HUES48 (cell line): ENCODE data around the gene ACYP2.
A peak's percentile ranks its signal among the peaks of the same experiment; 100 is the strongest.
"Not testable (repeated sequence)": the region's sequence is repeated elsewhere in the genome, so short reads cannot be mapped to it uniquely, and the experiment has no call there.

ENCODE experiments used
- H3K27ac ChIP-seq: one replicate; pipeline ENCODE4 v1.7.0; 2013; ENCODE audit warnings: low read depth, low read length, inconsistent platforms
- H3K27me3 ChIP-seq: 2 replicates; pipeline ENCODE4 v1.6.1; 2013; ENCODE audit warnings: mild to moderate bottlenecking, low read length; ENCODE audit not compliant: control insufficient read depth, insufficient read depth
- H3K36me3 ChIP-seq: 2 replicates; pipeline ENCODE4 v1.6.1; 2013; ENCODE audit warnings: low read length; ENCODE audit not compliant: control insufficient read depth, insufficient read depth
- H3K4me1 ChIP-seq: 2 replicates; pipeline ENCODE4 v1.6.1; 2013; ENCODE audit warnings: mild to moderate bottlenecking, low read length; ENCODE audit not compliant: control insufficient read depth, insufficient read depth
- H3K4me3 ChIP-seq: 2 replicates; pipeline ENCODE4 v1.5.1; 2013; ENCODE audit warnings: mild to moderate bottlenecking, low read depth, low read length
- H3K9ac ChIP-seq: 2 replicates; pipeline ENCODE4 v1.6.1; 2013; ENCODE audit warnings: mild to moderate bottlenecking, low read depth, low read length, moderate library complexity
- H3K9me3 ChIP-seq: 2 replicates; pipeline ENCODE4 v1.6.1; 2013; ENCODE audit warnings: low read length; ENCODE audit not compliant: control insufficient read depth, insufficient read depth

Gene ACYP2

DNA sequence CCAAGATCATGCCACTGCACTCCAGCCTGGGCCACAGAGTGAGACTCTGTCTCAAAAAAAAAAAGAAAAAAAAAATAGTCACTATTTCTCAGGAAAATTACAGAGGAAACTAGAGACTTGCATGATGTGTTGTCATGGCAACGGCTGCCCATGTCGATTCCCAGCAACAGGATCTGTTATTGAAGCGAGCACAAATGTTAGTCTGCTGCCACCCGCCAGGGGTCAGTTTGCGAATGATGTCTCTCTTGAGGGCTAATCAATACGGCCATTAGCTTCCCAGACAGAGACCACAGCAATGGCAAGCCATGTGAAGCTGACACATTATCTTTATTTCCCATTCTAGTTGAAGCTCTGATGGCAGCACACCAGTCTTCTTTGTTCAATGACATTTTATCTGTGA lies 32.4 kb upstream of the ACYP2 start:
- no peak overlapping the region for H3K4me3 ChIP-seq
- no peaks in the 10 kb centered on the region for H3K36me3 ChIP-seq
- H3K27ac ChIP-seq, result no peak overlapping the region
- H3K9ac ChIP-seq, result no peak overlapping the region
- no peaks in the 10 kb centered on the region for H3K27me3 ChIP-seq
- H3K4me1 ChIP-seq, result no peaks in the 10 kb centered on the region
- no peaks in the 10 kb centered on the region for H3K9me3 ChIP-seq

DNA sequence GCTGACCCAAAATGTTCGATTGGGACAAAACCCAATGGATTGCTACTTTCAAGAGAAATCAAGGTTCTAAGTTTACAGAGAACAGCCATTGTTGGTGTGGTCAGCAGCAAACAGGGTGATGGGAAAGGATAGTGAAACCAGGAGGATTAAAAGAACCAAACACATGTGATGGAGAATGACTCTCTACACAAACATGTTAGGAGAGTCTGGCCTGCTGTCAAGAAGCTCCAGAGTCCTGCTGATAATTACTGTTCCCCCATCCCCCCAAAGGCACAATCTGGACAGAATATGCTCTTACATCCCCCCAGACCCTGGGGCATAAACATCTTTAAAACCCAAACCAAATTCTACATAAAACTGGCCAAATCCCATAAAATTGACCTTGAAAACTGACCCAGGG lies 32.0 kb upstream of the ACYP2 start:
- no peak overlapping the region for H3K27ac ChIP-seq
- H3K9ac ChIP-seq, result no peak overlapping the region
- H3K4me3 ChIP-seq, result no peak overlapping the region
- H3K4me1 ChIP-seq, result no peaks in the 10 kb centered on the region
- H3K27me3 ChIP-seq, result no peaks in the 10 kb centered on the region
- H3K9me3 ChIP-seq, result no peaks in the 10 kb centered on the region
- H3K36me3 ChIP-seq, result no peaks in the 10 kb centered on the region

DNA sequence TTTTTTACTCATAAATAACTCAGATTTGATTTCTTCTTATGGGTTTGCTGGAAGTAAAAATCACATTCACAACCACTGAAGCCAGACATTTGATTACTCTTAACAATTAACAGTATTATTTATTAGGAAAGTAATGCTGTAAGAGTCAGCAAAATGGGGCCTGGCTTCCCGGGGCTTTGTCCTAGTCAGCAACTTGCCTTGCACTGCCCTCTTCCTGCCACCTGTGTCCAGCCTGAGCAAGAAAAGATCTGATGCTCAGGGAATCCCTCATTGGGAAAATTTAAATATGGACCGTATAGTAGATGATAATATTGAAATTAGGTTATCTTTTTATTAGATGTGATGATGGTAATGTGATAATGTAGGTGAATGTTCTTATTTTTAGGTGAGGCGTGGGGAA lies 30.8 kb upstream of the ACYP2 start:
- H3K27me3 ChIP-seq, result no peaks in the 10 kb centered on the region
- H3K9ac ChIP-seq, result no peak overlapping the region
- no peaks in the 10 kb centered on the region for H3K9me3 ChIP-seq
- H3K36me3 ChIP-seq, result no peaks in the 10 kb centered on the region
- H3K27ac ChIP-seq, result no peak overlapping the region
- H3K4me1 ChIP-seq, result no peaks in the 10 kb centered on the region
- H3K4me3 ChIP-seq, result no peak overlapping the region

DNA sequence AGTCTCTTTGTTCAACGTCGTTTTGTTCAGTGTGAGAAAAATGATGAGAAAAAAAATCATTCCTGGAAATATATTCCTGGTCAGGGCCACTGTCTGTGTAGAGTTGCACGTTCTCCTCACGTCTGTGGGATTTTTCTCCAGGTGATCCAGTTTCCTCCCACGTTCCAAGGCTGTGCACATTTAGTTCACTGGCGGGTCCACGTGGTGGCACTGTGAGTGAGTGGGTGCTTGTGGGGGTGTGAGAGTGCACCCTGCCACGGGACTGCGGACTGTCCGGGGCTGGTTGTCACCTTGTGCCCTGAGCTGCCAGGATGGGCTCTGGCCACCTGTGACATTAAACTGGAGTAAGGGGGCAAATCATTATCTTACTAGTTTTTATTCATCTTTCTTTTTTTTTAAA lies 30.3 kb upstream of the ACYP2 start:
- Histone ChIP-seq H3K4me1 (no peaks in the 10 kb centered on the region), H3K9me3 (no peaks in the 10 kb centered on the region), H3K27ac (no peak overlapping the region), H3K36me3 (no peaks in the 10 kb centered on the region), H3K4me3 (no peak overlapping the region), H3K9ac (no peak overlapping the region), H3K27me3 (no peaks in the 10 kb centered on the region)

DNA sequence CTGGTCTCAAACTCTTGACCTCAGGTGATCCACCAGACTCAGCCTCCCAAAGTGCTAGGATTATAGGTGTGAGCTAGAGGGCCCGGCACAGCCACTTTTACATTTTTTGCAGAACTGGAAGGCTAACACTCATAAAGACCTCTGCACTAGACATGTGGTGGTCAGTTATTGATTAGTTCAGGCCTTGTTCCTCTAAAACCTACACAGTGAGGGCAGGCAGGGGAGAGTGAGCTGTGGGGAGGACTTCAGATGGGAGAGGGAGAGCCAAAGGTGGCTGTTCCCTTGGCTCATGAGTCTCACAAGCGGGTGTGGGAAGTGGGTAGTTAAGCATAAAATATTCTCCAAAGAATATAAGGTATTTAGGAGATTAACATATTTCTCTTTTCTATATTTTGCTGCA lies 29.3 kb upstream of the ACYP2 start:
- no peaks in the 10 kb centered on the region for H3K4me1 ChIP-seq

DNA sequence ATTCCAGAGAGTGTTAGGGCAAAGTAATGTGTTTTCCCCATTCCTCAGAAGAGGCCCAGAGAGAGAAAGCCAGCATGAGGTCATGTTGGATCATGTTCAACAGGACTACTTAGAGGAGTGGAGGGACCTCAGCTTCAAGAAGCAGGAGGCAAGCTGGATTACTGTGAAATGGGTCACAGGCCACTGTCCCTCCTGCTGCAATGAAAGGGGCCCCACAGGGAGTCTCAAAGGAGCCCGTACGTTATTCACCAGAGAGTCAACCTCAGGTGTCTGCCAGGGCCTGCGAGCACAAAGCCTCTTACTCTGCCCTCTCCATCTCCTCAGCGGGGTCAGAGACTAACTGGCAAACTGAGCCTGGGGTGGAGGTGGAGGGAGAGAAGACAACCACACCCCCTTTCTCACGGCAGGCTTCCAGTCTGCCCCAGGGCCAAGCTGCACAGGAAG lies 27.2 kb upstream of the ACYP2 start:
- no peaks in the 10 kb centered on the region for H3K9me3 ChIP-seq
- H3K9ac ChIP-seq, result no peak overlapping the region
- H3K4me3 ChIP-seq, result no peak overlapping the region
- no peaks in the 10 kb centered on the region for H3K36me3 ChIP-seq
- H3K27me3 ChIP-seq, result no peaks in the 10 kb centered on the region
- H3K27ac ChIP-seq, result peak overlapping the region; percentile 37
- 0 out of 2 replicates have a peak, but pooled peaks cover 9% of the 10 kb centered on the region for H3K4me1 ChIP-seq

More for the DNA sequence above, 29.3 kb upstream of the ACYP2 start:
- Histone ChIP-seq H3K9ac (no peak overlapping the region), H3K27me3 (no peaks in the 10 kb centered on the region), H3K4me3 (no peak overlapping the region), H3K27ac (no peak overlapping the region), H3K9me3 (no peaks in the 10 kb centered on the region), H3K36me3 (no peaks in the 10 kb centered on the region)

DNA sequence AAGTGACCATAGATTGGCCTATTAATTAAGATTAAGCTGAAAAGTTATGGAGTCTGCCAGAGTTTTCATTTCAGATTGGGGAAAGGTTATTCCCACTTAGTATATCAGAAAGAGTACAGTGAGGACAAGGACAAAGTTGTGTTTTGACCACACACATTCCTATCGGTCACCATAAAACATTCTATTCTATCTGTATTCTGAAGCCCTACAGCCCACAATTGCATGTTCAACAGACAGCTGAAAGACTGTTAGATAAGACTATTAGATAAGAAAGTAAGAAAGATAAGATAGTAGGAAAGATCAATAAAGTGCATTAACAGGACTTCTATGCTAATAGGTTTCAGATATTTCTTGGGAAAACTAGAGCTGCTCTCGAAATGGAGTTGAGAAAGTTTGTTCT lies 26.7 kb upstream of the ACYP2 start:
- Histone ChIP-seq H3K9me3 (no peaks in the 10 kb centered on the region), H3K4me1 (0 out of 2 replicates have a peak, but pooled peaks cover 9% of the 10 kb centered on the region), H3K27ac (peak overlapping the region; percentile 37), H3K4me3 (no peak overlapping the region), H3K27me3 (no peaks in the 10 kb centered on the region), H3K36me3 (no peaks in the 10 kb centered on the region), H3K9ac (no peak overlapping the region)

DNA sequence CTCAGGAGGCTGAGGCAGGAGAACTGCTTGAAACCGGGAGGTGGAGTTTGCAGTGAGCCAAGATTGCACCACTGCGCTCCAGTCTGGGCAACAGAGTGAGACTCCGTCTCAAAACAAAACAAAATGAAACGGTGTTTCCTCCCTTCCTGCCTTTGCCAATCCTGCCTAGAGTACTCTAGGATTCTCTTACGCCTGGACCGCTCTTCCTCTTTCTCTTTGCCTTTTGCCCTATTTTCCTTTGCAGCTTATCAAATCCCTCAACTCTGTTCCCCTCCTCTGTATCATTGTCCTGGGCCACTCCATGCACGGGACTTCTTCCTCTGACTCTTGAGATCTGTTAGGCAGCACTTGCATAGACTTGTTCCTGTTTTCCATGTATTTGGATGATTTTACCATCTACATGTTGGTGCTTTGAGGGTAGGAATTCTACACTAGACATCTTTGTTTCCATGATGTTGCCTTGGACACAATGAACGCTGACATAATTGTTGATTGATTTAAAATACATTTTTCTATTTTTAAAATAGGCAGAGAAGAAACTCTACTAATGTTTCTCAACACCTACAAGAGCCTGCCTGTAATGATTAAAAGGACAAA lies 24.8 kb upstream of the ACYP2 start:
- Histone ChIP-seq H3K4me1 (0 out of 2 replicates have a peak, but pooled peaks cover 9% of the 10 kb centered on the region), H3K27ac (no peak overlapping the region), H3K36me3 (no peaks in the 10 kb centered on the region), H3K9me3 (no peaks in the 10 kb centered on the region), H3K27me3 (no peaks in the 10 kb centered on the region), H3K4me3 (no peak overlapping the region), H3K9ac (no peak overlapping the region)

DNA sequence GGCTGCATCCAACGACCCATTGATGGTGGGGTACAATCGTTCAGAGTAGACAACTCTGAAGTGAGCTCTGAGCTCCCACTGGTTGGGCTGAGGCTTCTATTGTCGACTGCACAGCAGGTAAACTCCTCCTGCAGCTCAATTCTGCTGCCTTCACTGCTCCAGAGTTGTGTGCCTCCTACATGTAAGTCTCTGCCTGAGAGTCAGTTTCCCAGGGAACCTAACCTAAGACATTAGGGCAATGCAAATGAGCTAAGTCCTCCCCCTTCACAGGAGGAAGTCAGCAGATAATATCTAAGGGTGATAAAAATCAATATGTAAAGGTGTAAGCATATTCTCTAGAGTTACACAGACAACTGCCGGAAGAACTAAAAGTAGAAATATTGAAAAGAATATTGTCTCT lies 22.5 kb upstream of the ACYP2 start:
- no peaks in the 10 kb centered on the region for H3K36me3 ChIP-seq
- H3K4me3 ChIP-seq, result no peak overlapping the region
- H3K9ac ChIP-seq, result no peak overlapping the region
- H3K27ac ChIP-seq, result no peak overlapping the region
- 0 out of 2 replicates have a peak, but pooled peaks cover 4% of the 10 kb centered on the region for H3K9me3 ChIP-seq
- H3K4me1 ChIP-seq, result 0 out of 2 replicates have a peak, but pooled peaks cover 9% of the 10 kb centered on the region
- no peaks in the 10 kb centered on the region for H3K27me3 ChIP-seq

DNA sequence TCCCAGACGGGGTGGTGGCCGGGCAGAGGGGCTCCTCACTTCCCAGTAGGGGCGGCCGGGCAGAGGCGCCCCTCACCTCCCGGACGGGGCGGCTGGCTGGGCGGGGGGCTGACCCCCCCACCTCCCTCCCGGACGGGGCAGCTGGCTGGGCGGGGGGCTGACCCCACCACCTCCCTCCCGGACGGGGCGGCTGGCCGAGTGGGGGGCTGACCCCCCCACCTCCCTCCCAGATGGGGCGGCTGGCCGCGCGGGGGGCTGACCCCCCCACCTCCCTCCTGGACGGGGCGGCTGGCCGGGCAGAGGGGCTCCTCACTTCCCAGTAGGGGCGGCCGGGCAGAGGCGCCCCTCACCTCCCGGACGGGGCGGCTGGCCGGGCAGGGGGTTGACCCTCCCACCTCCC lies 20.0 kb upstream of the ACYP2 start:
- H3K36me3 ChIP-seq, H3K4me3 ChIP-seq, H3K27ac ChIP-seq, H3K9ac ChIP-seq, H3K27me3 ChIP-seq, H3K4me1 ChIP-seq, H3K9me3 ChIP-seq: not testable (repeated sequence)

DNA sequence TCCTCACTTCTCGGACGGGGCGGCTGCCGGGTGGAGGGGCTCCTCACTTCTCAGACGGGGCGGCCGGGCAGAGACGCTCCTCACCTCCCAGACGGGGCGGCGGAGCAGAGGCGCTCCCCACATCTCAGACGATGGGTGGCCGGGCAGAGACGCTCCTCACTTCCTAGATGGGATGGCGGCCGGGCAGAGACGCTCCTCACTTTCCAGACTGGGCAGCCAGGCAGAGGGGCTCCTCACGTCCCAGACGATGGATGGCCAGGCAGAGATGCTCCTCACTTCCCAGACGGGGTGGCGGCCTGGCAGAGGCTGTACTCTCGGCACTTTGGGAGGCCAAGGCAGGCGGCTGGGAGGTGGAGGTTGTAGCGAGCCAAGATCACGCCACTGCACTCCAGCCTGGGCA lies 19.3 kb upstream of the ACYP2 start:
- H3K4me1 ChIP-seq, H3K36me3 ChIP-seq, H3K27ac ChIP-seq, H3K9me3 ChIP-seq, H3K9ac ChIP-seq, H3K27me3 ChIP-seq, H3K4me3 ChIP-seq: not testable (repeated sequence)
